Activated CD8-positive, alpha-beta memory T cell treated with anti-CD3 and anti-CD28 coated beads for 4 hours (primary cell): ENCODE results near the gene MILR1.
"Not testable (repeated sequence)": the region's sequence is repeated elsewhere in the genome, so short reads cannot be mapped to it uniquely, and the experiment has no call there.

Source experiments
- DNase-seq, 2 donors: peaks; one replicate each; pipeline ENCODE4 v3.0.0-alpha.2; 2020; ENCODE audit warnings: low read depth in 2 of 2

The MILR1 gene

GRCh38 chr17:64471440-64471839 is 22.5 kb downstream of the MILR1 start:
- no peak for DNase-seq

DNA sequence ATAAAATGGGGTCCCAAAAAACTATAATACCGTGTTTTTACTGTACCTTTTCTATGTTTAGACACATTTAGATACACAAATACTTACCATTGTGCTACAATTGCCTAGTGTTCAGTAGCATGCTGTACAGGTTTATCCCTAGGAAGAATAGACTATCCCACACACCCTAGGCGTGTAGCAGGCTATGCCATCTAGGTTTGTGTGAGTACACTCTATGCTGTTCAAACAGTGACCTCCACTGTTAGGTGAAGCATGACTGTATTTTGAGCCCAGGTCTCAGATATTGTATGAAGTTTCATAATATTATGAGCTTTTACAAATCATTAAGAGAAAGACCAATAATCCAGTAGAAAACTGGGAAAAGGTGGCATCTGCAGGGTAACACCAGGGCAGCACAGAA is 23.6 kb downstream of the MILR1 start:
- no peak for DNase-seq

GRCh38 chr17:64477849-64478248 is 28.9 kb downstream of the MILR1 start:
- DNase-seq: no peak

- no peak for DNase-seq
Observed at GRCh38 chr17:64480951-64481350, 32.0 kb downstream of the MILR1 start.

- no peak for DNase-seq
Observed at GRCh38 chr17:64484380-64484779, 35.5 kb downstream of the MILR1 start.

DNA sequence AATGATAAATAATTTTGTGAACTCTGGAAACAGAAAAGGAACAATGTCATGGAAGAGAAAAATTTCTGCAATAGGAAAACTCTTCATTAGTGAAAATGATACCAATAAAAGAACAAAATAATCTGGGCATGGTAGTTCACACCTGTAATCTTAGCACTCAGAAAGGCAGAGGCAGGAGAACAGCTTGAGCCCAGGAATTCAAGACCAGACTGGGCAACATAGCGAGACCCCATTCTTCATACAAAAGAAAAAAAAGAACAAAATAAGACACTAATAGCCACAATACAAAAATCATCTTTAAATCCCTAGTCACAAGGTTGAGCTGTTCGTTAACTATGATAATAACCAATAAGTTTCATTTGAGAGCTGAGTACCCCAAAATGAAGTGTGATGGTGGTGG is 39.4 kb downstream of the MILR1 start:
- DNase-seq: no peak

DNA sequence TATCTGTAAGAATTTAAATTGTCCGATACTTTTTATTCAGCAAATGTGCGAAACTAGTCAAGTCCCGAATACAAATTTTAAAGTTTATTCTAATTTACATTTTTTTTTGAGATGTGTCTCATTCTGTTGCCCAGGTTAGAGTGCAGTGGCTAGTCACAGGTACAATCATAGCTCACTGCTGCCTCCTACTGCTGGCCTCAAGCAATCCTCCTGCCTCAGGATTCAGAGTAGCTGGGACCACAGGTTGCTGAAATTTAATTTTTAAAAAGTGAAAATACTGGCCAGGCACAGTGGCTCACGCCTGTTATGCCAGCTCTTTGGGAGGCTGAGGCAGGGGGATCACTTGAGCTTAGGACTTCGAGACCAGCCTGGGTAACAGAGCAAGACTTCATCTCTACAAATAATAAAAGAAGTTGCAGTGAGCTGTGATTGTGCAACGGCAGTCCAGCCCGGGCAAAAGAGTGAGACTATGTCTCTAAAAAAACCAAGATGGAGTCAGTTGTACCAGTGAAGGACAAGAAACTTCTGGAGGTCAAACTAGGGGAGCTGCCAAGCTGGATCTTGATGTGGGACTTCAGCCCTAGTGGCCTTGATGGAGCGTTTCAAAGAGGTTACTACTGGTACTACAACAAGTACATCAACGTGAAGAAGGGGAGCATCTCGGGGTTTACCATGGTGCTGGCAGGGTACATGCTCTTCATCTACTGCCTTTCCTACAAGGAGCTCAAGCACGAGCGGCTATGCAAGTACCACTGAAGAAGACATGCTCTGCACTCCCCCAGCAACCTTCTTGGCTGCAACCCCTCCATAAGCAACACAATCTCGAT is 42.3 kb downstream of the MILR1 start:
- DNase-seq: no peak

DNA sequence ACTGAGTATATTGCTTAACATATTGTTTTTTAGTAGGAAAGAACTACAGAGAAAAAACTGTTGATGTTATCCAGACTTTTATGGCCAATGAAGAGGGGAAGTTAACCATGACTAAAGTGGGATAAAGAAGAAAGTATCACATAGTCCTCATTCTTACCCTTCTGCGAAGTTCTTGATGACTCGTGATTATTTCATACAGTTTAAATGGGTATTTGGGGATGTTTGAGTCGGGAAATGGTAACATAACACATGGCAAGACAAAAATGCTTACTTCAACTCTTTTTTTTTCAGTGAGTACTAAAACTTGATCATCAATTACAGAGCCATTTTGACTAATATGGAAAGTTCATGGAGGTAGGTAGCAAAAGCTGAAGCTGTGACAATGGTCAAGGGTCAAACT is 43.1 kb downstream of the MILR1 start:
- DNase-seq: no peak

- DNase-seq: no peak
Observed at GRCh38 chr17:64492481-64493109, 43.7 kb downstream of the MILR1 start.

DNA sequence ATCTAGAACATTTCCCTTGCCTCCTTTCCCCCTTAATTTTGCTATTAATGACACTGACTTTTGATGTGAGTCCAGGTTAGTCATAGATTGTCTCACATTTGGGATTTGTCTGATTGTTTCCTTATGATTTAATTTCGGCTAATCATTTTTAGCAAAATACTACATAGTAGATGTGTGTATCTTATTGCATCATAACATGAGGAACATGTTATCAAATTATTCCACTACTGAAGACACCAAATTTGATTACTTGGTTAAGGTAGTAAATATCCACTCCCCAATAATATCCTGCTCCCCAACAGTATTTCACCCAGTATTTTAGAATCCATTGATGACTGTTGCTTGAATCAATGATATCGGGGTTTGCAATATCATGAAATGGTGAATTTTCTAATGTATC is 45.2 kb downstream of the MILR1 start:
- DNase-seq: no peak

DNA sequence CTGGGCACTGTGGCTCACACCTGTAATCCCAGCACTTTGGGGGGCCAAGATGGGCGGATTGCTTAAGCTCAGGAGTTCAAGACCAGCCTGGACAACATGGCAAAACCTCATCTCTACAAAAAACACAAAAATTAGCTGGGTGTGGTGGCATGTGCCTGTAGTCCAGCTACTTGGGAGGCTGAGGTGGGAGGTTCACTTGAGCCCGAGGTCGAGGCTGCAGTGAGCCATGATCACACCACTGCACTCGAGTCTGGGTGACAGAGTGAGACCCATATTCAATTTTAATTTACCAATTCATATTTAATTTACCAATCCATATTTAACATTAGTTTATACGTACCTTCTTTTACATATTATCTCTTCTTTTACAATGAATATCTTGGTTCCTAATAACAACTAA is 46.4 kb downstream of the MILR1 start:
- not testable (repeated sequence) for DNase-seq

DNA sequence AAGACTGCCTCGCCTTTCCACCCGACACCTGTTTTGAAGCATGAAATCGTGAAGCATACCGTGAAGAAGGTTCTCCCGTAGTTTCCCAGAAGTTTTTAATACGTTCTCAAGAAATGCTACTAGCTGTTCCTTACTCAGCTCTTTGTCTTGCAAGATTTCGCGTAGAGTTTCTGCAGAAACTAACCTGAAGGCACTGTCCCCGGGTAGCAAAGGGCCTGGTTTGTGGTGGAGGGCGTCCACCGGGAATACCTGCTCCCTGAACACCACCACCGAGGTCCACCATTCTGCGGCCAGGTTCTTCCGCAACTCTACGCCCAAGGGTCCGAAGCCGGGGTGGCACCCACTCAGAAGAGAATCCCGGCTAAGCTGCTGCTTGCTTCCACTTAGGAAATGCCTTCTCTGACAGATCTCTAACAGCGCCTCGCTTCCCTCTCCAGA is 47.5 kb downstream of the MILR1 start:
- DNase-seq: no peak

- peak; percentile 90 to 91 for DNase-seq
Observed at GRCh38 chr17:64496786-64497564, 48.1 kb downstream of the MILR1 start, which contains the start of gene POLG2. Gene POLG2, minus strand, starts transcription at chr17:64497054. Its CDS starts 86 bp downstream, at chr17:64496968.

DNA sequence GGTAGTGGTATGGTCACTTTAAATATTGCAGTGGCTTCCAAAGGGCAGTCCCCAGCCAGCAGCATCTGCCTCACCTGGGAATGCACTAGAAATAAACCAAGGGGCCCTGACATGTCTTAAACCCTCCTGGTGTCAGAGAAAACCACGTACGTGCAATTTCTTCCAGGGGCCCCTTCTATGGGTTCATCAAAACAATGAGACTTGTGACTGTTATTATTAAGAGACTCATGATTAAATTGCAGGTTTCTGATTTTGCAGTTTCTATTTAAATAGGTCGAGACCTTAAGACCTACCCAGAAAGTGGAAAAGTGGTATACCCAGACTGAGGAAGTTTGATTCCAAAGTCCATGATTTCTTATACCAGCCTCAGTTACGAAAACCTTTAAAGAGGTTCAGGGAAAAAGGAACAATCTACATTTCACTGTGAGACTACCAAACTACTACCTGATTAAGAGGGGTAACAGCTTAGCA is 48.7 kb downstream of the MILR1 start:
- no peak for DNase-seq

DNA sequence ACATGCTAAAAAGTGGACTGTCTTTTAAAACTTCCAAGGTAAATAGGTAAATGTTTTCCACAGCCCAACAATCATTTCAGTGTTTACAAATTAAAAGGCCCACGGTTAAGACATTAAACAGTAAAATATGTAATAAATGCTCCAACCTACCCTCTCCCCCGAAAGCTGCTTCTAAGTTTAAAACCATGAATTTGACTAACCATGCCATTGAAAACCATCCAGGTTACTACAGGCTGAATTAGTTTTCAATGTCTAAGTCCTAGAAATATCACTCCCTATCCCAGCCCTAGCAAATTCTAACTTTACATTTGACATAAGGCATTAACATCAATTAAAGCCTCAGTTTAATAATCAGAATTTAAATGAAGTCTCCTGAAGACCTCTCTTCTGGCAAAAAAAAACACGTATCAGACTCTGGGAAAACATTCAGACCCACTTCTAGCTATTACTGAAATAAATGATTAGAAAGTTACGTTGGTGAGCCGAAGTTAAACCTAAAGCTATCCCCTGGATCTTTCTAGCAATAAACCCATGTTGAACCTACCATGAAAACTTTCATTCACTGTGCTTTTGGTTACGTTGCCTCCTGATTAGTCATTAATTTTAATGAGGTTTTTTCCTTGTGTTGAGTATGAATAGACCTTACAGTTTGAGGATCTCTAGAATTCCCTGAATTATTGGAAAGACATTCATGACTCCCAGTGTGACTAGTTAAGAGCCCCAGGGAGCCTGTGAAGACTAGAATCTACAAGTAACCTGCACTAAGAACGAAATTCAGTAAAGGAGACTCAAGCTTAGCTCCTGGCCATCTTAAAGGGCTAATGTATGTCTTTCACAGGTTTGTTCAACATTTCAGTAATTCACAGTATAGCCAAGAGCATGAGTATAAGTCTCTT is 49.6 kb downstream of the MILR1 start:
- no peak for DNase-seq

- DNase-seq: no peak
Observed at GRCh38 chr17:64499805-64500486, 51.0 kb downstream of the MILR1 start.

DNA sequence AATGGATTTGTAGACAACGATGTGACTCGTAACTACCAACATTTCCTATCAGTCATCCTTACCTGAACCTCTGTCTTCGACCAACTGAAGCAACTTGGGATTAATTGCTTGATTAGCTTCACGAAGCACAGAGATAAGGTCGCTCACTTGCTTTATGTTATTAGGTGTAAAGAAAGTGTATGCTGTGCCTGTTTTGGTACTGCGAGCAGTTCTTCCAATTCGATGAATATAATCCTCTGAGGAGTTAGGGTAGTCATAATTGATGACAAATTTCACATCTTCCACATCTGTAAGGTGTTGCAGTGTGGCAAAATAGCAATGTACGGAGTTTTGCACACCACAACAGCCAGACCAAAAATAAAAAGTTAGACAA is 51.6 kb downstream of the MILR1 start:
- DNase-seq: no peak

GRCh38 chr17:64500862-64501765 is 52.2 kb downstream of the MILR1 start:
- no peak for DNase-seq

DNA sequence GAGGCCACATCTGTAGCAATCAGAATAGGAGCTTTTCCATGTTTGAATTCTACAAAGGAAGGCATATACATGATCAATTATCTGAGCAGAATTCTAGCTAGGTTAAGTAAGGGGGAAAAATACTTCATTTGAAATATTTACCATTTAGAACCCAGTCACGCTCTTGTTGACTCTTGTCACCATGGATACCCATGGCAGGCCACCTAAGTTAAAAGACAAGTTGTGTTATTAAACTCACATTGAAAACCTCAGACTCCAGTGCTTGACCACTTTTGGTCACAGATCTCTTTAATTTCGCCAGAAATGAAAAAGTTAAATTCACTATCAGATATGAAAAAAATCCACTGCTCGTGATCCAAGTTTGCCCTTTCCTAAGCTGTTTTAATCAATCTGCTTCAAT is 53.1 kb downstream of the MILR1 start:
- no peak for DNase-seq

GRCh38 chr17:64502809-64503208 is 53.9 kb downstream of the MILR1 start:
- DNase-seq: no peak
